ENCODE results near the gene ZSWIM2. TPM values are rescaled to one million over a fixed set of nuclear protein-coding genes. Genes with fewer than 3 reads are reported as not detected.
"Not testable (repeated sequence)": the region's sequence is repeated elsewhere in the genome, so short reads cannot be mapped to it uniquely, and the experiment has no call there.

ZSWIM2 gene
- total RNA-seq, 1 experiment from 2014 or later, result not detected

GRCh38 chr2:186842373-186842772, 6.6 kb downstream of the ZSWIM2 start:
- no peak for DNase-seq (ENCODE audit: low spot score)

GRCh38 chr2:186841940-186842339, 7.0 kb downstream of the ZSWIM2 start:
- peak; percentile 16 for DNase-seq (ENCODE audit: low spot score)

- no peak for DNase-seq (ENCODE audit: low spot score)
Measured at GRCh38 chr2:186835628-186836027, 13.3 kb downstream of the ZSWIM2 start.

- DNase-seq (ENCODE audit: low spot score), result no peak
Measured at GRCh38 chr2:186827862-186828492, 21.0 kb downstream of the ZSWIM2 start.

- no peak for DNase-seq (ENCODE audit: low spot score)
Measured at GRCh38 chr2:186827411-186827810, 21.6 kb downstream of the ZSWIM2 start.

- no peak for DNase-seq (ENCODE audit: low spot score)
Measured at GRCh38 chr2:186822323-186822722, 26.6 kb downstream of the ZSWIM2 start.

GRCh38 chr2:186820303-186820702, 28.7 kb downstream of the ZSWIM2 start:
- DNase-seq (ENCODE audit: low spot score), result no peak

- DNase-seq (ENCODE audit: low spot score), result not testable (repeated sequence)
Measured at GRCh38 chr2:186811760-186812159, 37.2 kb downstream of the ZSWIM2 start.

- no peak for DNase-seq (ENCODE audit: low spot score)
Measured at GRCh38 chr2:186806591-186806990, 42.4 kb downstream of the ZSWIM2 start.

- not testable (repeated sequence) for DNase-seq (ENCODE audit: low spot score)
Measured at GRCh38 chr2:186798604-186799003, 50.4 kb downstream of the ZSWIM2 start.

GRCh38 chr2:186784930-186785329, 64.0 kb downstream of the ZSWIM2 start:
- DNase-seq (ENCODE audit: low spot score), result no peak

GRCh38 chr2:186783254-186783653, 65.7 kb downstream of the ZSWIM2 start:
- DNase-seq (ENCODE audit: low spot score), result no peak

- DNase-seq (ENCODE audit: low spot score), result peak; percentile 45
Measured at GRCh38 chr2:186780701-186781316, 68.2 kb downstream of the ZSWIM2 start.

Other genes with a start within 250 kb of the ZSWIM2 start
- gene FAM171B, start 155.1 kb downstream of the ZSWIM2 start, total RNA-seq (2014; rRNA removed; shearing (Covaris generic)), result 7.9 and 10.3 TPM in 2 replicates